Measurements from ENCODE around the gene PARD3.

Gene PARD3

DNA sequence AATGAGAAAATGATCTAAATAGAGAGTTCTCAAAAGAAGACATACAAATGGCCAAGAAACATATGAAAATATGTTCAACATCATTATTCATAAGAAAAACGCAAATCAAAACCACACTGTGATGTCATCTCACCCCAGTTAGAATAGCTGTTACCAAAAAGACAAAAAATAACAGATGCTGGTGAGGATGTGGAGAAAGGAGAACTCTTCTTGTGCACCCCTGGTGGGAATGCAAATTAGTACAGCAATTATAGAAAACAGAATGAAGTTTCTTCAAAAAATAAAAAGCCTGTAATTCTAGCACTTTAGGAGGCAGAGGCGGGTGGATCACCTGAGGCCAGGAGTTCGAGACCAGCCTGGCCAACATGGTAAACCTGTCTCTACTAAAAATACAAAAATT, 199.3 kb downstream of the PARD3 start:
- DNase-seq, result no peak

DNA sequence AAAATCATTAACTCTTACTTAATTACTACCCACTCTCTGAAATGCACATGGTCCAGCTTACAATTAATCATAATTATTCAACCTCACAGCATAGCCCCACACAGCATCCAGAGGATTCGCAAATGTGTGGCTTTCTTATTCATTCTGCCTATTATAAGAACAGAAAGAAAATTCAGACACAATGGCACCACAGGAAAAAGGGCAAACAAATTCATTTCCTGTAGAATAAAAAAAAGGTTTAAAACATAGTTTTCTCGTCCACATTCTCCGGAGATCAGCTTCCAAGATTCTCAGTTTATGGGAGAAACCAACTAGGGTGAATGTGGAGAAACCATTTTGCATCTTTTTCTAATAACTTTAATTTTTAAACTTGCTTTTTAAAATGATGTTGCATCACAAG, 201.6 kb downstream of the PARD3 start:
- DNase-seq, result no peak

DNA sequence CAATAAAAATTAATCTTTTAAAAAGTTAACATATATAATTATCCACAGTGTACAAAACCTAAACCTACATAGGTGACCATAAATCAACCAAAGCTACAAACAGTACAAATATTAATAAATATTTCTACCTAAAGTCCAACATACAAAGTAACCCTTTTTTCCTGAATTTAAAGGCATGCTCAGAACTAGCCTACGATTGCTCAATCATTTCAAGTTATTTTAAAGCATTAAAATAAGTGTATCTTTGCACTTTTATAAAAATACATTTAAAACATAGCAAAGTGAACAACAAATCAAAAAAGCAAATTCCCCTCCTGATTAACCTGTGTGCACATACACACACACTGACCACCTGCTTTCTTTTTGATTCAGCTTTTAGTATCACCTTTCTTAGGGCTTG, 202.2 kb downstream of the PARD3 start:
- DNase-seq, result no peak

GRCh38 chr10:34612446-34612845, 202.7 kb downstream of the PARD3 start:
- DNase-seq, result no peak

GRCh38 chr10:34609287-34609940, 205.7 kb downstream of the PARD3 start:
- no peak for DNase-seq

- no peak for DNase-seq
Observed at GRCh38 chr10:34607894-34608293, 207.2 kb downstream of the PARD3 start.

DNA sequence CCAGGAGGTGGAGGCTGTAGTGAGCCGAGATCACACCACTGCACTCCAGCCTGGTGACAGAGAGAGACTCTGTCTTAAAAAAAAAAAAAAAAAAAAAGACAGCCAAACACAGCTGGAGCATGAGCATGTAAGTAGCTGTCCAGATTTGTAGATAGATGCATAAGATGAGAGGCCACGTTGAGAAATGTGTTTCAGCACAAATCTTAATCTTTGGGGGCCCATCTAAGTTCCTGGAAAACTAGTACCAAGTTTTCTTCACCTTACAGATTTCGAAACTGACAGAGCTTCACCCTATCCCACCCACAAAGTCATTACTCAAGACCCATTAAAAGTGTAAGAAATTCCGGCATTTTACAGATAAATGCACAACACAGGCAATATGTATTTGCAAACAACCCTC, 208.2 kb downstream of the PARD3 start:
- DNase-seq, result no peak

DNA sequence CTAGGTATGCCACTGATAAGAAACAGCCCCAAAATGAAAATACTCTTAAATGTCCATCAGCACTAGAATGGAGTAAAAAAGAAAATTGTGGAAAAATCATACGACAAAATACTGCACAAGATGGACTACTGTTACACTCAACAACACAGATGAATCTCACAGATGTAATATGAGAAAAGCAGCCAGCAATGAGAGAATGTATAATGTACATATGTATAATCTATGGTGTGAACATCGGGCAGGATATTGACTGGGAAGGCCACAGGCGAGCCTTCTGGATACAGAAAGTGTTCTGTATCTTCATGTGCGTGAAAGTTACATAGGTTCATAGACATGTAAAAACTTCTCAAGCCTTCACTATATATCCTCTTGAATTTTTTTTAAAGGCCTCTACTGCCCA, 212.6 kb downstream of the PARD3 start:
- no peak for DNase-seq

DNA sequence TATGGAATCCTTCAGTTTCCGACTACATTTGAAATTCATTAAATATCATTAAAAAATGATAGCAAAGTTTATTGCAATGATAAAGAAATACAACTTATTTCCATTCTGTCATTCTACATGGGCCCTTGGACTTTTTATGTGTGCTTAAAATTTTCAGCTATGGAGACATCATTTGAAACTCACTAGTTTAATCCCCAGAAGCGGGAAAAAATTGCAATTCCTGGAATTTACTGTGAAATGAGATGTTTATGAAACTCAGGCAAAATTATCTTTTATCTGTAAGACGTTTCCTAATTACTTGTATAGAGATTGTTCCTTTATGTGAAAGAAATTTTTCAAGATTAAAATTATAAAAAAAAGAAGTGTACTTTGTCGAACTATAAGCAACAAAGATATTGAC, 213.4 kb downstream of the PARD3 start:
- no peak for DNase-seq

GRCh38 chr10:34599026-34599795, 215.9 kb downstream of the PARD3 start:
- DNase-seq, result no peak

DNA sequence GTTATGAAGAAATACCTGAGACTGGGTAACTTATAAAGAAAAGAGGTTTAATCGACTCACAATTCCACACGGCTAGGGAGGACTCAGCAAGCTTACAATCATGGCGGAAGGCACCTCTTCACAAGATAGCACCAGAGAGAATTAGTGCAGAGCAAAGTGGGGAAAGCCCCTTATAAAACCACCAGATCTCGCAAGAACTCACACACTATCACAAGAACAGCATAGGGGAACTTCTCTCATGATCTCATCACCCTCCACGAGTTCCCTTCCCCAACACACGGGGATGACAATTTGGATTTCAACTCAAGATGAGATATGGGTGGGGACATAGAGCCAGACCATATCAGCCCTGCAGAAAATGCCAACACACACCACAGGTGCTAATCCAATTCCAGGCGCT, 218.7 kb downstream of the PARD3 start:
- no peak for DNase-seq

- DNase-seq, result no peak
Observed at GRCh38 chr10:34593930-34594329, 221.2 kb downstream of the PARD3 start.

DNA sequence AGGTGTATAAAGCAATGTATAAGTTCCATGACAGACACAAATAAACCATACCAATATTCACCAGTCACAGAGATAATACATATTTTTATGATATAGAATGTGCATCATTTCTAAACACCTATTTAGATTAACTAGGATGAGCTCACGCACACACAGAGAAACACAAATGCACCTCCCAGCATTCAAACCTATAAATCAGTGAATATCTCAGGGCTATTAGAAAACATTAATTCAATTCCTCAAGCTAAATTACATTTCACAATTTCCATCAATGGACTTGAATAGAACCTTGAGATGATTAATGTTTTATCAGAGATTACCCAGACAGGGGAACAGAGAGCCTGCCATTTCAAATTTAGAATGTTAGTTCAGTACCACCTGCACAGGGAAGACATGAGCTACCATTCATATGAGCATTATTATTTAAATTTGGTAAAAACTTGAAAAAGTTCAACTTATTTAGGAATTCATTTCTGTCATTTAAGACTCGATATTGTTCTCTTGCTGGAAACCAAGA, 221.7 kb downstream of the PARD3 start:
- no peak for DNase-seq

DNA sequence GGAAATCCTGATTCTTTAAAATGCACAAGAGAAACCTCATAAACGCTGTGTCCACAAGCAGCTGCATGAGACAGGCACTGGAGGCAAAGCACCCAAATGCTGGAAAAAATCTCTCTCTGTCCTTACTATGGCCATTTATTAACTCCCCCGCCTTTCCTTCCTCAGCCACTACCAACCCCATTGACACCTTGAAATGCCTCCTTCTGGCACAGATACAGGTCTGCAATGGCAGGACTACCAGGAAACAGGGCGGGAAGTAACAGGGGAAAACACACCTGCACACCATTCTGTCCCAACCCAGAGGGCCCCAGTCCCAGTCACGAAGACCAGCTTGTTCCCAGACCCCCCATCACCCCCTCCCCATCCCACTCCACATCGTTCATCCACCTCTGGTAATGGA, 224.3 kb downstream of the PARD3 start:
- no peak for DNase-seq

DNA sequence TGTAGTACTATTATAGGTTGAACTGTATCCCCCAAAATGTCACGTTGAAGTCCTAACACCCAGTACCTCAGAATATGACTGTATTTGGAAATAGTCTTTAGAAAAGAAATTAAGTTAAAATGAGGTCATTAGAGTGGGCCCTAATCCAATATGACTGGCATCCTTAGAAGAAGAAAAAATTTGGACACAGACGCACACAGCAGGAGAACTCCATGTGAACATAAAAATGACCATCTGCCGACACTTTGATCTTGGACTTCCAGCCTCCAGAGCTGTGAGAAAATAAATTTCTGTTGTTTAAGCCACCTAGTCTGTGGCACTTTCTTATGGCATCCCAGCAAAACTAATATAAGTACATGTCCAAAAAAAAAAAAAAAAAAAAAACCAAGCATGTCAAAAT, 225.8 kb downstream of the PARD3 start:
- no peak for DNase-seq

GRCh38 chr10:34587680-34588019, 227.4 kb downstream of the PARD3 start:
- DNase-seq, result no peak

GRCh38 chr10:34587002-34587679, 228.0 kb downstream of the PARD3 start:
- no peak for DNase-seq

GRCh38 chr10:34585422-34586112, 229.5 kb downstream of the PARD3 start:
- no peak for DNase-seq

DNA sequence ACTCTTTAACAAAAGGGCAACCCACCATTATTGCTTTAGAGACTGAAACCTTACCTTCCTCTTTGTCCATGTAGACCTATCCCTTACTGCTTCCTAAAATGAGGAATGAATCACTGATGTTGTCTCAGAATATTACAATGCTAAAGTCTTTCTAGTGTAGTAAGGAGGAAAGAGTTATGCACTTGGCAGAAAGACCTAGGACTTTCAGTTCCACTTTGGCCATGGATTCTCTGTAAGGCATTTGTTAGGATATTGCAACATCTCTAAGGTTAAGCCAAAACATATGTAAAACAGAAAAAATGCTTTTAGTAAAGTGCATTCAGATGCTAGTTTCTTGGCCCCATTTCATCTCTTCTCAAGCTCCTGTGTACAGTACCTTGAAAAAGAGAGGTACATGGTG, 230.9 kb downstream of the PARD3 start:
- DNase-seq, result no peak

DNA sequence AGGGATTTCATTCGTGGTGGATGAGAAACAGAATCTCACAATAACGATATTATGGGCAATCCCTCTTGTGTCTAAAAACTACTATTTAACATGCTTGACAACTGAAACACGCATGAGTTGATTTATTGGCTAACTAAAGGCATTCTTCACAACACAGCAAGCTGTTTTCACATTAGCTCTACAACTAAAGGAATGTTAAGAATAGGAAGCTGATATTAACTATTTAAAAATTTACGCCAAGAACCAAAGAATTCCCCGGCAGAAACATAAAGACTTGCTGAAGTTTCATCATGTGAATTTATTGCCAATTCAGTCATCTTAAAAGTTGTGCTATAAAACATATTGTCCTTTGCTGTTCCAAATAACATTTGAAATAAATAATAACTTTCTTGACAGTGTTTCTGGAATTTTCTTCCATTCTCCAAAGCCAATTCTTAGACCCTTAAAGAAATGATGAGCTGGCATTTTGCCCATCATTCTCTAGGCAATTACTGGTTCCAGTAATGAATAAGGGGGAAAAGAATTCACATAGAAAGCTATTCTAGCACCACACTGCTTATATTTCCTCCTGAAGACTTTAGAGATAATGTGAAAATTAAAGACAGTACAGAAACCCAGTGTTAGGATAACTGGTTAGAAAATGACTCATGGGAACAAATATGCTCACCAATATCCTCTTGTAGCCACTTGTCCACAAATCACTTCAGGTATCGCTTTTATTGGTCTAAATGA, 233.1 kb downstream of the PARD3 start:
- no peak for DNase-seq

- DNase-seq, result no peak
Observed at GRCh38 chr10:34580643-34581042, 234.5 kb downstream of the PARD3 start.

DNA sequence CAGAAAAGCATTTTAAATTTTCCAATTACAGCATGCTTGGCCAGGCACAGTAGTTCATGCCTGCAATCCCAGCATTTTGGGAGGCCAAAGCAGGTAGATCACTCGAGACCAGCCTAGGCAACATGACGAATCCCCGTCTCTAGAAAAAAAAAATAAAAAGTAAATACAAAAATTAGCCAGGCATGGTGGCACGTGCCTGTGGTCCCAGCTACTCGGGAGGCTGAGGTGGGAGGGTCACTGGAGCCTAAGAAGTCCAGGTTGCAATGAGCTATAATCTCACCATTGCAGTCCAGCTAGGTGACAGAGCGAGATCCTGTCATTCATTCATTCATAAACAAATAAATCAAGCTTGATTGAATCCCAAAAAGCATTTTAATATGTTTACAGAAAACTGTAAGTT, 234.9 kb downstream of the PARD3 start:
- DNase-seq, result no peak

All from C1 segment of cervical spinal cord (tissue), 14 donors.